Fibroblast of lung (primary cell): Measurements from ENCODE around the gene ZP3. TPM values are rescaled to one million over a fixed set of nuclear protein-coding genes. Genes with fewer than 3 reads are reported as not detected.
"Not testable (repeated sequence)": the region's sequence is repeated elsewhere in the genome, so short reads cannot be mapped to it uniquely, and the experiment has no call there.

Experiments used
- DNase-seq, 2 donors: peaks; one replicate each; pipeline versions ENCODE4 v3.0.0 to v3.0.0-alpha.2; 2010; ENCODE audit warnings: low read depth in 2 of 2
- H2AFZ ChIP-seq: 2 replicates; pipeline ENCODE4 v1.5.1; 2012; ENCODE audit warnings: low read length, control low read depth, inconsistent platforms
- H3K27ac ChIP-seq: 2 replicates; pipeline ENCODE4 v1.5.1; 2011; ENCODE audit warnings: low read length, control low read depth; ENCODE audit not compliant: insufficient read depth
- H3K27me3 ChIP-seq: 2 replicates; pipeline ENCODE4 v1.5.1; 2011; ENCODE audit warnings: mild to moderate bottlenecking, low read length; ENCODE audit not compliant: control insufficient read depth, insufficient read depth
- H3K36me3 ChIP-seq: 2 replicates; pipeline ENCODE4 v1.5.1; 2011; ENCODE audit warnings: low read length; ENCODE audit not compliant: control insufficient read depth, insufficient read depth
- H3K4me1 ChIP-seq: 2 replicates; pipeline ENCODE4 v1.5.1; 2011; ENCODE audit warnings: low read length; ENCODE audit not compliant: control insufficient read depth, insufficient read depth; ENCODE audit errors: extremely low read depth
- H3K4me2 ChIP-seq: 2 replicates; pipeline ENCODE4 v1.5.1; 2011; ENCODE audit warnings: low read length, control low read depth; ENCODE audit not compliant: insufficient read depth; ENCODE audit errors: extremely low read depth
- H3K4me3 ChIP-seq, 4 experiments: fragments of 200-600 bp in 1 of 4; sonication (generic) in 1 of 4; replicated peaks in 1 of 4; 2 replicates each; pipeline ENCODE4 v1.5.1; 2011 to 2016; ENCODE audit warnings: low read length in 4 of 4, low read depth in 3 of 4, mild to moderate bottlenecking in 3 of 4, control low read depth in 2 of 4, inconsistent platforms in 1 of 4, mixed read lengths in 1 of 4; ENCODE audit not compliant: insufficient read depth in 1 of 4; ENCODE audit errors: control extremely low read depth in 1 of 4
- H3K79me2 ChIP-seq: 2 replicates; pipeline ENCODE4 v1.5.1; 2012; ENCODE audit warnings: mild to moderate bottlenecking, low read length, inconsistent platforms; ENCODE audit not compliant: control insufficient read depth, insufficient read depth
- H3K9ac ChIP-seq: 2 replicates; pipeline ENCODE4 v1.5.1; 2011; ENCODE audit warnings: mild to moderate bottlenecking, low read length, control low read depth; ENCODE audit not compliant: insufficient read depth
- H3K9me3 ChIP-seq: 2 replicates; pipeline ENCODE4 v1.5.1; 2012; ENCODE audit warnings: low read depth, low read length; ENCODE audit not compliant: control insufficient read depth, insufficient read depth
- H4K20me1 ChIP-seq: 2 replicates; pipeline ENCODE4 v1.5.1; 2011; ENCODE audit warnings: low read length; ENCODE audit not compliant: control insufficient read depth, insufficient read depth; ENCODE audit errors: extremely low read depth
- polyA plus RNA-seq, 2 donors: library from polyadenylated mRNA; depleted of rRNA in 1 of 2; stranded (reverse) in 1 of 2; unstranded in 1 of 2; fragments of >200 nt; gene quantifications; 2 replicates each; pipeline ENCODE4 v1.2.1, GENCODE V29; 2011 to 2012; ENCODE audit warnings: missing spikeins in 1 of 2
- total RNA-seq: library from RNA; depleted of rRNA; stranded (reverse); fragments of >200 nt; gene quantifications from 2 replicates; pipeline ENCODE4 v1.2.1, GENCODE V29; 2014

The ZP3 gene
- total and polyA plus RNA-seq, 2 donors (not counting 1 experiment from before 2014, with no cell fraction given) = 1.4 to 2.6 TPM

DNA sequence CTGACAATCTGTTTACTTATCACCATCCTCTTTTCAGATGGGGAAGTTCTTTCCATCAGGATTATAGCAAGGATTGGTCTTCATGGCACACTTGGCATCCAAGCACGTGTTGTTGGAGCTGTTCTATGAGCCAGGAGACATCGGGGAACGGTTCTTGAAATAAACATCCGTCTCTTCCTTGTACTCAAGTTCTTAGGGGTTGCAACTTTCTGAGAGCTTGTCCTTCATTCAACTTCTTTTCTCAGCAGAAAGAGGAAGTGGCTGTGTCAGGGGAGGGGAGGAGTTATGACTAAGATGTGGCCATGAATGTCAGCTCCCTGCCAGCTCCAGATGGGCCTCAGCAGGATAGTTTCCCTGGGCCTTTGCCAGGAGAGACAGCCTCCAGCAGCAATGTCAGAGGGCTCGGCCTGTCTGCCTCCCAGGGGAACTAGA lies 20.8 kb downstream of the ZP3 start:
- Histone ChIP-seq H2AFZ (peak overlapping the region; percentile 68), H3K27ac (peak overlapping the region; percentile 54), H3K4me2 (peak overlapping the region; percentile 44), H3K9ac (peak overlapping the region; percentile 37)
- H3K36me3 ChIP-seq, H3K9me3 ChIP-seq, H3K4me3 ChIP-seq, H3K27me3 ChIP-seq, H3K79me2 ChIP-seq, H4K20me1 ChIP-seq, H3K4me1 ChIP-seq: not testable (repeated sequence)
- DNase-seq = peak; percentile 67 to 77

GRCh38 chr7:76457017-76457416 lies 32.3 kb downstream of the ZP3 start:
- H4K20me1 ChIP-seq, H3K4me2 ChIP-seq: not testable (repeated sequence)

GRCh38 chr7:76458504-76458903 lies 33.8 kb downstream of the ZP3 start:
- H3K27me3 ChIP-seq, H3K27ac ChIP-seq, H4K20me1 ChIP-seq, H2AFZ ChIP-seq, H3K9ac ChIP-seq, H3K4me3 ChIP-seq, H3K36me3 ChIP-seq, H3K9me3 ChIP-seq, DNase-seq, H3K4me1 ChIP-seq, H3K4me2 ChIP-seq, H3K79me2 ChIP-seq: not testable (repeated sequence)

More at GRCh38 chr7:76457017-76457416, 32.3 kb downstream of the ZP3 start:
- not testable (repeated sequence) for H3K27me3 ChIP-seq, DNase-seq, H3K9me3 ChIP-seq, H3K36me3 ChIP-seq, H2AFZ ChIP-seq, H3K9ac ChIP-seq, H3K4me1 ChIP-seq, H3K79me2 ChIP-seq, H3K27ac ChIP-seq, H3K4me3 ChIP-seq

DNA sequence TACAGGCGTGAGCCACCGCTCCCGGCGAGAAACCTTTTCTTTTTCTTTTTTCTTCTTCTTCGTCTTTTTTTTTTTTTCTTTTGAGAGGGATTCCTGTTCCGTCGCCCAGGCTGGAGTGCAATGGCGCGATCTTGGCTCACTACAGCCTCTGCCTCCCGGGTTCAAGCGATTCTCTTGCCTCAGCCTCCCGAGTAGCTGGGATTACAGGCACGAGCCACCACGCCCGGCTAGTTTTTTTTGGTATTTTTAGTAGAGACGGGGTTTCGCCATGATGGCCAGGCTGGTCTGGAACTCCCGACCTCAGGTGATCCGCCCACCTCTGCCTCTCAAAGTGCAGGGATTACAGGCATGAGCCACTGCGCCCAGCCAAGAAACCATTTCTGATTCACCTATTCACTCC lies 36.0 kb downstream of the ZP3 start:
- not testable (repeated sequence) for H3K27me3 ChIP-seq, H4K20me1 ChIP-seq, H3K4me3 ChIP-seq, H3K9ac ChIP-seq, DNase-seq, H3K9me3 ChIP-seq, H3K79me2 ChIP-seq, H3K27ac ChIP-seq, H2AFZ ChIP-seq, H3K4me2 ChIP-seq, H3K36me3 ChIP-seq, H3K4me1 ChIP-seq

- not testable (repeated sequence) for H4K20me1 ChIP-seq, H3K9me3 ChIP-seq, H3K36me3 ChIP-seq, H3K27ac ChIP-seq, H3K4me2 ChIP-seq, H3K79me2 ChIP-seq, H2AFZ ChIP-seq, DNase-seq, H3K4me1 ChIP-seq, H3K27me3 ChIP-seq
- peak within 1 kb of the TSS in 2 of 4 experiments; percentile 33 to 53 for H3K4me3 ChIP-seq
- H3K9ac ChIP-seq = peak within 1 kb of the TSS; percentile 37
Observed at GRCh38 chr7:76461464-76462101, 36.8 kb downstream of the ZP3 start, which contains the start of gene DTX2. TSS of gene DTX2 (plus strand) at chr7:76461709. CDS start at chr7:76480510, 18,801 bp downstream.

GRCh38 chr7:76462271-76462882 lies 37.6 kb downstream of the ZP3 start:
- H3K9ac ChIP-seq, H3K79me2 ChIP-seq, H3K4me2 ChIP-seq, H2AFZ ChIP-seq, H3K27me3 ChIP-seq, H3K9me3 ChIP-seq, H3K4me3 ChIP-seq, H4K20me1 ChIP-seq, H3K36me3 ChIP-seq, H3K4me1 ChIP-seq, DNase-seq, H3K27ac ChIP-seq: not testable (repeated sequence)

DNA sequence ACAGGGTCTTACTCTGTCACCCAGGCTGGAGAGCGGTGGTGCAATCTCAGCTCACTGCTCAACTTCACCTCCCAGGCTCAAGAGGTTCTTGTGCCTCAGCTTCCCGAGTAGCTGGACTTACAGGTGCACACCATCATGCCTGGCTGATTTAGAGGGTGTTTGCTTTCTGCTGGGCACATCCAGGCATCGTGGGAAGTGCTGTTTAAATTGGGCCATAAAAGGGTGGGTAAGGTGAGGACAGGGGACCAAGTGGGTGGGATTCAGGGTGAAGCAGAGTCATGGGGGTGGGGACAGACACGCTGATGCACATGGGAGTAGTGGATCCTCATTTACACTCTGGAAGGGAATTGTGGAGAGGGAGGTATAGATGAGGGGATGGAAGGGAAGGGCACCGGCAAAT lies 40.2 kb downstream of the ZP3 start:
- H3K27me3 ChIP-seq, H3K9me3 ChIP-seq, H3K4me2 ChIP-seq, H3K36me3 ChIP-seq, H3K4me3 ChIP-seq, H2AFZ ChIP-seq, H3K9ac ChIP-seq, H3K79me2 ChIP-seq, DNase-seq, H3K4me1 ChIP-seq, H4K20me1 ChIP-seq, H3K27ac ChIP-seq: not testable (repeated sequence)
